SKM-1 treated with dmso at 0.1 percent for 144 hours (cell line): ENCODE data around the gene C20orf202.
A peak's percentile ranks its signal among the peaks of the same experiment; 100 is the strongest.

ENCODE experiments used
- DNase-seq: peaks from one replicate; lab custom pipeline; 2025; ENCODE audit not compliant: unreplicated experiment; lab: John Stamatoyannopoulos, UW

Gene C20orf202

DNA sequence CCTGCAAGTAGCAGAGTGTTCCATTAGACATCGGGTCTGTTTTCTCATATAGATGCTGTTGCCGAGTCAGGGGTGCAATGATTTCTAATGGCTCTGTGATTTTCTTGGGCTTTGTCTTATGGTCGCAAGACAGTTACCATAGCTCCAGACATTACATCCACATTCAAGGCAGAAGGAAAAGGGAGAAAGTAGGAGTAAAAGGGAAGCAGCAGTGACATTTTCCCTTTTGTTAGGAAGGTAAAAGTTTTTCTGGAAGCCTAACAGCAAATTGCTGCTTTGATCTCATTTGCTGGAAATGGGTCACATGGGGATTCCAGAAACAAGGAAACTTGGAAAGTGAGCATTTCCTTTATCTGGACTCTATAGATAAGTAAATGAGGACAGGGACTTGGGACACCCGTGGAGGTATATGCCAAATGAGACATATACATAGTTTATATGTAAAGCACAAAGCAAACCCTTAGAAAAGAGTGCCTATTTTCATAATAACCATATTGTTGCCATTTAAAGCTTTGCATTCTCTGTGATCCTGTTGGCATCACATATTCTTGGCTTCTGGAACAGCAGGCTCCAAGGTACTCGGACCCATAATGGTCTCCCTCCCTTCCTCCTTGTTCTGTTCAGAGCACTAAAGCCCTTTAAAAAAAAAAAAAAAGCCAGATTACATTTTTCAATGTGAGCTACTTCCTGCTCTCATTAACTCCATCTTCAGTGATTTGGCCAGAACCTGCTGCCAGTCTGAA, at the start of gene C20orf202:
Gene C20orf202, plus strand, starts transcription at position 693 of the 743 bp plus-strand sequence. CDS start 132 bp downstream, outside the sequence.
- no peak for DNase-seq

DNA sequence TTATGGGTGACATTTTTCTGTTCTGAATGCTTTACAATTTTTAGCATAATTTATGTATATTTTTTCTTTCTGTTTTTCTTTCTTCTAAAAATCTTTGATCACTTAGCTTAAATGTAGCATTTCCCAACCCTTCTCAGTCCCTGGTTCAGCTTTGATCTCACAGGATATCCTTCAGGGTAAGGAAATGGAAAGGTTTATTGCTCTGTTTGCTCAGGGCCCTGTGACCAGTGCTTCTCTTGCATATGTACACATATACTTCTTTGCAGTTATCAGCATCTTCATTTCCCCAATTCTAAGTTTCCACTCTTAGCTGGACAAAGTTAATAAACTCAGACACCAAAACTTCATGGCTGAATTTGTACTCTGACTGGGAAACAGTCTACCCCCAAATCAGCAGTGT, 49.0 kb upstream of the C20orf202 start:
- DNase-seq = no peak

DNA sequence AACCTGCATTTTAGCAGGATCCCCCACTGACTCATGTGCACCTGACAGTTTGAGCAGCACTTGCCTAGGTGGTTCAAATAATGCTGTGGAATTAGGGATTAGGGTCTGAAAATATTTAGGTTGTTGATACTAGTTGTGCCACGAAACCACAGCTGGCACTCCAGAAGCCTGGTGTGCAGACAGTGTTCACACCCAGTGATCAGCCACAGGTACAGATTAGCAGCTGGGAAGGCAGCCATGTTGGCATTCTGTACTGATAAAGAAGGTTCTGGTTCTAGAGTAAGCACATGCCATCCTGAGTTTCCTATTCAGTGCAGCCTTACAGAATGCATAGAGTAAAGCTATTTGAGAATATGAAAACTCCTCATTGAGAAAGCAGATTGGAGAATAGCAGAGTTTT, 48.6 kb upstream of the C20orf202 start:
- no peak for DNase-seq

DNA sequence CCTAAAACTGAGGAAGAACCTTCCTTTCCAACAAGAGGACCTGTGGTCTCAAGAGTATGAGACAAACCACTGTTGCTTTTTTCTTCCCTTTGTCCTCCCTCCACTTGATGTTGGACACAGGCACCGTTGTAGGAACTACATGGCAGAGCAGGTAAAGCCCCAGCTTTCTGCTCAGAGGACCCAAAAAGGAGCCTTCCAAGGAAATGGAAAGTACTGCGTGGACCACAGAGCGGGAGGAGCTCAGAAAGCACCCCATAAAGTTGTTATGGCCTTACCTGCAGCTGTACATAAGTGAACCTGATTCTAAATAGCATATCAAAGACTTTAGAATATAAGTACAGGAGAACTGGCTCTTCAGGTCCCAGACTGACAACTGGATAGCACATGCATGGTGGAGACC, 47.9 kb upstream of the C20orf202 start:
- DNase-seq = no peak

DNA sequence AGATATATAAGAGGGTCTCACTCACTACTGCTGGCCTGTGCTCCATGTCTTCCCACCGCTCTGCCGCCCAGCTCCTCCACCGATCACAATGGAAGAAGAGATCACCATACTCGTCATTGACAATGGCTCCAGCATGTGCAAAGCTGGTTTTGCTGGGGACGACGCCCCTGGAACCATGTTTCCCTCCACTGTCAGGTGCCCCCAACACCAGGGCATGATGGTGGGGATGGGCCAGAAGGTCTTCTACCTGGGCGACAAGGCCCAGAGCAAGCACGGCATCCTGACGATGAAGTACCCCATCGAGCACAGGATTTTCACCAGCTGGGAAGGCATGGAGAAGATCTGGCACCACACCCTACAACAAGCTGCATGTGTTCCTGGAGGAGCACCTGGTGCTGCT, 42.8 kb upstream of the C20orf202 start:
- no peak for DNase-seq

DNA sequence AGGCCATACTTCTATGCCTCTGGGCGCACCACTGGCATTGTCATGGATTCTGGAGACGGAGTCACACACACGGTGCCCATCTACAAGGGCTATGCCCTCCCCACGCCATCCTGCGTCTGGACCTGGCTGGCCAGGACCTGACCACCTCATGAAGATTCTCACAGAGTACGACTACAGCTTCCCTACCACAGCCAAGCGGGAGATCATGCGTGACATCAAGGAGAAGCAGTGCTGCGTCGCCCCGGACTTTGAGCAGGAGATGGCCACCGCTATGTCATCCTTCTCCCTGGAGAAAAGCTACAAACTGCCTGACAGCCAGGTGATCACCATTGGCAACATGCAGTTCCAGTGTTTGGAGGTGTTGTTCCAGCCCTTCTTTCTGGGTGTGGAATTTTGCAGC, 42.3 kb upstream of the C20orf202 start:
- no peak for DNase-seq

DNA sequence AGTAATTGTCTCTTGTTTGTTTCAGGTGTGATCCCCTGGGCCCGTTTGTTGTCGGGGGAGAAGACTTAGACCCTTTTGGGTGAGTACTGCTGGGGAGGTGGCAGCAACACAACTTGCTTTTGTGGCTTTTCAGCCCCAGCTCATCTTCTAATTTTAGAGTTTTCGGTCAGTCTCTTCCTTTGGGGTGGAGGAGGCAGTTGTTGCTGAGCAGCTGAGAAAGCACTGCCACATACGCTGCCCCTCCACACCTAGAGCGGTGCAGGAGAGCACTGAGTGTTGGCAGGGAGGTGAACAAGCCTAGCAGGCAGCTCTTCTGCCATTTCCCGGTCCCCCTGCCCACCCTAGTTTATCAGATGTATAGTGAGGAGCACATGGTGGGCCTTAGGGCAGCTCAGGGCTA, 40.1 kb upstream of the C20orf202 start:
- DNase-seq = no peak

DNA sequence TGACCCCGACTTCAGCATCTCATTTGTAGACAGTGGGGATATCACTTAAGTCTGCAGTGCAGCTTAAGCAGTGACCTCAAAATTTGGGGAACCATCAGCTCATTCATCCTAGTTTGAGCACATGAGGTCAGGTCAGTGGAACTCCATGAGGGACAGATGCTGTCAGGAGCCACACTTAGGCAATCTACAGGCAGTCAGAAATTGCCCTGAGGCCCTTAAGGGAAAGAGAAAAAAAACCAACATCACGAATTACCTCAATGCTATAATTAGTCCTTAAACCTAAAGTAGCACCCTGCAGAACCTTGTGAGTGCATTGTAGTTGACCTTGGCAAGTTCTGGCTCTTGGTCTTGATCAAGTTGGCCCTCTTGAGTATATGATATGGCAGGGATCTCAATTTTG, 39.6 kb upstream of the C20orf202 start:
- no peak for DNase-seq

DNA sequence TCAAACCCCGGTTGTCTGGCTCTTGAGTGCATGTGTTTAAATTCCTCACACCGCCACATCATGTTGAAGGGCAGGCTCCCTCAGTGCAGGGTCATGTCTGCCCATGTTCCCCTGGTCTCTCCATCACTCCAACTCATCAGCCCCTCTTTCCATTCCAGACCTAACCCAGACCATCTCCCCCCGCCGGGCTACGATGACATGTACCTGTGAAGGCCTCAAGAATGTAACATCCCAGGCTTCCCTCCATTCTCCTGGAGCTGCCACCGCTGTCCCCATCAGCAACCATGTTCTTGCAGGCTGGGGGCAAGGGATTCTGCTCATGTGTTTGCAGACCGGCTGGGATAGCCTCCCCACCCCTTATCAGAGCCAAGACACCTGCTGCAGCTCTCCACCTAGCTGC, 38.4 kb upstream of the C20orf202 start:
- DNase-seq = no peak

DNA sequence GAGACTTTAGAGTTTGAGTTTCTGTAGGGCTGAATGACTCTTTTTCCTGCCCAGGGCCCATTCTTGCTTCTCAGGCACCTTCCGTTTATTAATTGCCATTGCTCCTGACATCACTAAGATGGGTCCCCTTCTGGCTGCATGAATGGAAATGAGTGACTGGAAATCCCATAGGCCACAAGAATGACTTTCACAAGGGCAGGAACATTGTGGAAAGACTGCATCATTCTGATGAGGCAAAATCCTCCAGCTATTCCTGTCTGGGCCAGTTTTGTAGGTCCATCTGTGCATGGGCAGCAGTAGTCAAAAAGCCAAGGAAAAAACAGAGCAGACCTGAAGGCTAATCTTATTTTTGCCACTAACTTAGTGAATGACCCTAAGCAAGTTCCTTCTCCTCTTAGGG, 37.7 kb upstream of the C20orf202 start:
- no peak for DNase-seq

DNA sequence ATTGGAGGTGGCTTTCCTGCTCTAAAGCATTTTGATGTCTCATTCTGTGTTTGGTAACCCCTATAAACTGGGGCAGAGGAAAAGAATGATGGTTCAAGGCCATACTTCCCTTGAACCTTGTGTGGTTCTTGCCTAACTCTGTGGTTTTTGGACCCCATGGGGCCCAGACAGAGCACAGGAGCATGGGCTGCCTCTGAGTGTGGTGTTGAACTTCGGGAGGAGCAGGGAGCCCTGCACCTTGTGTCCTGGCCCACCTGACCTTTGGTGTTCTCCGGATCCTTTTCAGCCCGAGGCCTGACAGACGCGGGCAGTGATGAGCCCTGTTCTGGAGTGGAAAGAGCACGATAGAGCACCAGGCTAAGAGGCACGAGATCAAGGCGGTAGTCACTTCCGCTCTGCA, 37.3 kb upstream of the C20orf202 start:
- peak; percentile 23 for DNase-seq

DNA sequence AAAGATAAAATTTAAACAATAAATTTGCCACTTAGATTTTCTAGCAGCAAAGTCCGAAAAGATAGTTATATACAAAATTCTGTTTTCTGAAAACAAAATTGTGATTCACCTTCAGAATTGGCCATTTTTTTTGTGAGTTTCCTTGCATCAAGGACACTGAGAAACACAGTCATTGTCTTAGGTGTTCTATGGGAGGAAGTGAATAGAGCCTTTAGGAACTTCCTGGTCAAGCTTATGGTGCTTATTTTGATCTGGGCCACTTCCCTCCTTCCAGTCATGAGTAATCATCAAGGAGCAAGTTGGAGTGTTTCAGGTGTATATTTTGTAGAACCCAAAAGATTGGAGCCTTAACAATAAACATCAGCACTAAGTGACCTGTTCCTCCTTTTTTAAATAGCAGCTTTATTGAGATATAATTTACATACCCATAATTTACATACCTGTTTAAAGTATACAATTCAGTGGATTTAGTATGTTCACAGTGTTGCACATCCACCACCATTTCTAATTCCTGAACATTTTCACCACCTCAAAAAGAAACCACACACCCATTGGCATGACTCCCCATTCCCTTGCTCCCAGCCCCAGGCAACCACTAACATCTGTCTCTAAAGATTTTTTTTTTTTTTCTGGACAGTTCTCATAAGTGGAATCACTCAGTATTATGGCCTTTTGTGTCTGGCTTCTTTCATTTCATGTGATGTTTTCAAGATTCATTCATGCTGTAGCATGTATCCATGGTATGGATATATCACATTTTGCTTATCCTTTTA, 36.1 kb upstream of the C20orf202 start:
- DNase-seq = no peak

DNA sequence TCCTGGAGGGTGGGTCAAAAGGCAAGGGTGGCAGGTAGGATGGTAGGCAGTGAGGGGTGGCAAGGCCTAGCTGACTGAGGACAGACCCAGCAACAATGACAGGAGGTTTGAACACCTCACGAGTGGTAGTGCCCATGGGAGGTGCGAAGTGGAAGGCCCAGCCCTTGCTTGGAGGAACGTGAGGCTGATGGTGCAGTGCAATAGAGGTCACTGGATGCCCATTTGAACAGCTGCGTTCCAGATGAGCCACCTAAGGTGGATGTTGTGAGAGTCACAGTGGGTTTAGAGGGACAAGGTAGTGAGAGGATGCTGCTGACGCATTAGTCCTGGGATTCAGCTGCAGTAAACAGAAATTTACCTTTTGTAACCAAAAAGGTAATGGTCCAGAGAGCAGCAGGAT, 34.0 kb upstream of the C20orf202 start:
- no peak for DNase-seq

DNA sequence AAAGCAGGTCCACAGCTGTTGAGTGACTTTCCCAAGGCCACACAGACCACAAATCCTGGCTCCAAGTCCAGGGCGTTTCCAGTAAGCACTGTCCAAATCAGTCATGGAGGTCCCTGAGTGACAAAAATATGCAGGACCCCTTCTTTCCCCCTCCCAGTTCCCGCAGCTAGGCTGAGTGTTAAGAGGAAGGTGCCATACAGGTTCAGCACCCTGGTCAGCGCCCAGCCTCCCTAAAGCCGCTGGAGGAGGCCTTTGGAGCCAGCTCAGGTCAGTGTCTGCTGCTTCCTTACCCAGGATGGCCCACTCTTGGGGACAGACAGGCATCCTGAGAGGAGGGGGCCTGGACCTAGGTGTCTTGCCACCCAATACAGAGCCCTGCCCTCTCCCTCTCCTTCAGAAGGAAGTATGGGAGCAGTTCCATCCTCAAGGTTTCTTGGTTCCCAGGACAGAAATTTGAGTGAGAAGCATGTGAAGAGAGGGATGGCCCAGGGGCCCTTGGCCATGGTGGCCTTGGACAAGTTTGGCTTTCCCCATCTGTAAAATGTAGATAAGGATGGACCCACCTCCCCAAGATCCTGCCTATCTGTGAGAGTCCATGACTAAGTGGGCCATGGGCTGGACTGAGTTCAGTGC, 31.7 kb upstream of the C20orf202 start:
- DNase-seq = no peak

DNA sequence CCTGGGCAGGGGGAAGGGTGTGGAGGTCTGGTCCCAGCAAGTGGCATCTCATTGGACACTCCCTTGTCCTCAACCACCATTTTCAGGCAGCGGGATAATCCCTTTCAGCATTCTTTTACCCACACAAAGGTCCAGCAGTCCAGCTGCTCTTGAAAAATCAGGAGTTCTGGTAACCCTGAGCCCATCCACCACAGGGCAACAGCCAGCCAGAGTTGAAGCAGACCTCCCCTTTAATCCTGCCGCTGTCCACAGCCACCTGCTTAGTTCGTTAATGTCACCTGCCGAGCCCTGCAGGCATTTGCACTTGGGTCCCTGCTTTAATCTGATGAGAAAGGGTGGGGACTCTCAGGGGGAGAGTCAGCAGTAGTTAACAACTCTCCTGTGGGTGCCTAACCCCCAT, 29.6 kb upstream of the C20orf202 start:
- DNase-seq = no peak

DNA sequence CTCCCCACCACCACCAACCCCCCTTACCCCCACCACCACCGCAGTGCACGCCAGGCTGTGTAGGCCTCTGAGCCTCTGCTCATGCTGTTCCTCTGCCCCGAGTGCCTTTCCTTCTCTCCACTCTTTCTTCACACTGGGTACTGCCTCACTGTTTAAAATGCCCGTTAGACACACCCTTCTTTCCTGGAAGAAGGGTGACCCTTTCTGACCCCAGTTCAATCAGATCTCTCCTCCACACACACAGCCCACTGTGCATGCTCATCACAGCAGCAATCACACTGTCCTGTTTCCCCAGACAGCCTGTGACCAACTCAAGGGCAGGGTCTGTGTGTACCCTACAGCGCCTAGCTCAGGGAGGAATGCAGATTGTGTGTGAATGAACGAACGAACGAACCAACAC, 28.5 kb upstream of the C20orf202 start:
- DNase-seq = no peak

DNA sequence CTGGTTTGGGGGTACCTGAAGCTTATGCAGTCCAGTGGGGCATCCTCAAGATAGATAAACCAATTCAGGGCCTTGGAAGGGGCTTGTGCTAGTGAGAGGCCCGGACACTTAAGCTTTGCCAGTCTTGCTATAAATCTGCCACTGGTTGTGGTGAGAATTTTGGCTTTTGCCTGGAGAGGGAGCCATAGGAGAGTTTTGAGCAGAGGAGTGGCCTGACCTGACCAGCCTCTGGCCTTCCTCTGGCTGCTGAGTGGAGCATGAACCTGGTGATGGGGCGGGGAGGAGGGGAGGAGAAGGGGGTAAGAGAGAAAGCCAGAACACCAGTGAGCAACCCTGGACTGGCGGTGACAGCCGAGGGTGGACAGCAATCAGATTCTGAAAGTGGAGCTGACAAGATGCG, 25.6 kb upstream of the C20orf202 start:
- DNase-seq = no peak

DNA sequence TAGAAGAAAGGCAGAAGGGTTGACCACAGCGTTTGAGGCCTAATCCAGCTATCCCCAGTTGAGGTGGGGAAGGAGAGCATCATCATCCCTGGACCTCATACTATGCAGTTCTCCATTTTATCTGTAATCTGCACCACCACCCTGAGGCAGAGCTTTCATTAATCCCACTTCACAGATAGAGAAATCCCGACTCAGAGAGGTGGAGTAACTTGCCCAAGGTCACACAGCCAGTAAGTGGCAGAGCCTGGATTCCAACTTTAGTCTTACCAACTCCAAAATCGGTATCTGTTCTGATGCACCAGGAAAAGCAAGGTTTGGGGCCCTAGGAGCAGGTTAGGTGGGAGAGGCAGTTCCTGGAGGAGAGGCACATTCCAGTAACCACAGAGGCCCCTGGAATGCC, 25.2 kb upstream of the C20orf202 start:
- no peak for DNase-seq

DNA sequence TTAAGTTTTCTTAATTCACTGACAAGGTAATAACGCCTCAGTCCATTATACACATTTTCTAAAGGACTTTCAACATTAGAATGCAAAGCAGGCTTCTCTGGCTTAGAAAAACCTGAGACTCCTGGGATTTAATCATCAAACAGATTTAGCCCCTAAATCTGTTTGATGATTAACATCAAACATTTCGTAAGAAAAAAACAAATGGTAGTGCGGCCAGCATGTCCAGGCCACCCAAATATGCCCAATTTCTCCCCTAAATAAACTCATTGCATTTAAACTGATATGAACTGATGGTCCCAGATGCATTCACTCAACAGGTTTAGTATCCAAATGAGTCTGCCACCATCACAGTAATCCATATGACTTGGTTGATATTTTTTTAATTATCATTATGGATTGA, 24.6 kb upstream of the C20orf202 start:
- DNase-seq = no peak

DNA sequence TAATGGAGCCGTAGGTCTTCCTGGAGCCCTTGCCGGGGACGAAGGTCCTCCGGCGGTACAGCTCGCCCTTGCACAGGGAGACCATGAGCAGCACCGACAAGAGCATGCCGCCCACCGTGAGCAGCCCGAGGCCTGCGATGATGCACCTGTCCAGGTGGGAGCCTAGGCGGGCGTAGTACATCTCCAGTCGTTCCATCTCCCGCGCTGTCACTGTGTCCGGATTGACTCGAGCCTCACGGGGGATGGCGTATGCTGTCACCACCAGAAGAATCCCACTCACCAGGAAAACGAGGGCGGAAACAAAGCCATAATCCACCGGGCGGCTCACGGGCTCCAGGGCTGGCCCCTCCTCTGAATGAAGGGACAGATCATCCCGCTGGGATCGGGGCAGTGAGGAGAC, 22.3 kb upstream of the C20orf202 start:
- DNase-seq = no peak

DNA sequence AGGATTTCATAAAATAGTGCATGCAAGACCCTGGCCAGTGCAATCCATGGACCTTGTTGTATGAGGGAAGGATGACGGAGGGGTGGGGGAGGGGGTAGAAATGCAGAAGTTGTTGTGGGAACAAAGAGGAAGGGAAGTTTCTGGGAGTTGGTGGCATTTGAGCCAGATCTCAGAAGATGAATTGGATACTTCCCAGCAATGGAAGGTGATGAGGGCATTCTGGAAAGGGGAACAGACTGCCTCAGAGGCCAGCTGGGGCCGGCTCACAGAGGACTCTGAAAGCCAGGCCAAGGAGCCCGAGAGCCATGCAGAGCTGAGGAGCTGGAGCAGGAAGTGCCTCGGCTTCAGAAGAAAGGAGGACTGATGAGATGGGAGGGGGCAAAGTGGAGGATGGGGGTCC, 21.1 kb upstream of the C20orf202 start:
- DNase-seq = no peak

DNA sequence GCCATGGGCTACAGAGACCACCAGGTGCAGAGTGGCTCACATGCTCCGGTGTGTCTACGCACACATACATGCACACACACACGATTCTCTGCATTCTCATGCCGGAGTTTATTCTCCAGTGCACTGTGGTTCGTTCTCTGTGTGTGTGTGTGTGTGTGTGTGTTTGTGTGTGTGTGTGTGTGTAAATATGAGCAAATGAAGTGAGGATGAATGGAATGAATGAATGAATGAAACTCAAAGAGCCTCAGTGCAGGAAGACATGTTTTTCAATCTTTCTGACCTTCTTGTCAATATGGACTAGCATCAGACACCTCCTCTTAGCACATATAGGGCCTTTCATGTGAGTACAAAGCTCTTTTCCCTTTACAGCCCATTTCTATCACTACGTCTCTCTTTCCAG, 20.1 kb upstream of the C20orf202 start:
- DNase-seq = no peak
